Caco-2 (cell line): ENCODE measurements around the gene ARHGAP15. TPM values are rescaled to one million over a fixed set of nuclear protein-coding genes. Genes with fewer than 3 reads are reported as not detected.

Source experiments
- BruUV-seq: library from RNA; stranded (reverse); fragments of 400-500 nt; replicated peaks from 2 replicates; lab custom pipeline; 2021; lab: Mats Ljungman, UMichigan
- CTCF ChIA-PET: fragments of 300-600 bp; sonication (Branson Sonifier 250); formaldehyde crosslinking; loops from one replicate; lab custom pipeline; 2022; ENCODE audit warnings: antibody characterized with exemption; lab: Charles Lee
- POLR2A ChIA-PET: fragments of 300-600 bp; sonication (Branson Sonifier 250); formaldehyde crosslinking; loops from one replicate; lab custom pipeline; 2022; ENCODE audit warnings: antibody characterized with exemption; lab: Charles Lee
- DNase-seq, 2 experiments: peaks; one replicate each; pipeline versions ENCODE4 v3.0.0 to v3.0.0-alpha.2; 2020 to 2022
- H3K27me3 ChIP-seq: replicated peaks from 2 replicates; pipeline ENCODE4 v1.6.0; 2011; ENCODE audit warnings: low read length; ENCODE audit not compliant: control insufficient read depth, insufficient read depth
- H3K36me3 ChIP-seq: 2 replicates; pipeline ENCODE4 v1.5.1; 2011; ENCODE audit warnings: low read length; ENCODE audit not compliant: control insufficient read depth, insufficient read depth
- H3K4me1 ChIP-seq: fragments of 250-450 bp; sonication (Bioruptor Pico); 2 replicates; pipeline ENCODE4 v1.5.1; 2020; ENCODE audit warnings: mild to moderate bottlenecking
- H3K4me3 ChIP-seq: 2 replicates; pipeline ENCODE4 v1.5.1; 2011; ENCODE audit warnings: low read depth, mild to moderate bottlenecking, control low read depth, low read length
- H3K9me3 ChIP-seq: fragments of 250-450 bp; sonication (Bioruptor Pico); 2 replicates; pipeline ENCODE4 v1.5.1; 2020; ENCODE audit warnings: mild to moderate bottlenecking, moderate library complexity
- H3K27ac Mint-ChIP-seq: one replicate; pipeline ENCODE4 v1.8.0; 2022; ENCODE audit warnings: mixed read lengths; ENCODE audit not compliant: unreplicated experiment
- H3K27me3 Mint-ChIP-seq: one replicate; pipeline ENCODE4 v1.8.0; 2022; ENCODE audit warnings: mixed read lengths; ENCODE audit not compliant: insufficient read depth, unreplicated experiment
- H3K36me3 Mint-ChIP-seq: one replicate; pipeline ENCODE4 v1.8.0; 2022; ENCODE audit warnings: mild to moderate bottlenecking, mixed read lengths; ENCODE audit not compliant: insufficient read depth, unreplicated experiment
- H3K4me1 Mint-ChIP-seq: one replicate; pipeline ENCODE4 v1.8.0; 2022; ENCODE audit warnings: low read depth, mixed read lengths; ENCODE audit not compliant: unreplicated experiment
- H3K4me3 Mint-ChIP-seq: one replicate; pipeline ENCODE4 v1.8.0; 2022; ENCODE audit warnings: mild to moderate bottlenecking, moderate library complexity, mixed read lengths; ENCODE audit not compliant: unreplicated experiment
- H3K9me3 Mint-ChIP-seq: one replicate; pipeline ENCODE4 v1.8.0; 2022; ENCODE audit warnings: mixed read lengths; ENCODE audit not compliant: unreplicated experiment
- intact Hi-C: fragments of 100-400 bp; cut with micrococcal nuclease; formaldehyde crosslinking; loops from one replicate; pipeline ENCODE4 v1.10.0; 2022; ENCODE audit not compliant: unreplicated experiment
- total RNA-seq: library from RNA; stranded (reverse); gene quantifications from 2 replicates; pipeline ENCODE4 v1.2.3, GENCODE V29; 2022
- TF ChIP-seq, protein P1 (sequence below), 2 experiments: fragments of 200-600 bp in 1 of 2; IDR thresholded peaks; 1 replicate in 1 of 2; 2 replicates in 1 of 2; pipeline versions ENCODE4 v1.5.1 to v1.8.0; 2011 to 2022; ENCODE audit warnings: antibody characterized with exemption in 1 of 2, control low read depth in 1 of 2, inconsistent platforms in 1 of 2, low read depth in 1 of 2, low read length in 1 of 2, mild to moderate bottlenecking in 1 of 2, moderate library complexity in 1 of 2; ENCODE audit not compliant: insufficient read depth in 1 of 2, severe bottlenecking in 1 of 2, unreplicated experiment in 1 of 2

The ARHGAP15 gene
- total RNA-seq, 1 experiment from 2014 or later = not detected

DNA sequence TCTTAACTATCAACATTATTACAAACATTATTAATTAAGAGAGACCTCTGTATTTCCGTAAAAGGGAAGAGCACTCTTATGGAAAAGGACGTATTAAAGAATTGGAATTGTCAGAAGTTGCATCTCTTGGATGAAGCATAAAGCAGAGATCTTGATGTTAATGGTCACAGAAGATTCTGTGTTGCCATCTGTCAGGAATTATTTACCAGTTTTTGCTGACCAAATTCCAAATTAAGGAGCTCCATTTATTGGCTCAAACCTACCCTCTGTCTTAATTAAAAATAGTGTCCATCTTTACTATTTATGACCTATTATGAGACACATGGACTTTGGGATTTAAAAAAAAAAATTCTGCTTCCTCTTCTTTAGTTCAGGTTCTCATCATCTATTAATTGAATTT, 232.1 kb downstream of the ARHGAP15 start:
- Histone ChIP-seq H3K4me1 (no peaks in the 10 kb centered on the region), H3K9me3 (no peaks in the 10 kb centered on the region), H3K27me3 (no peaks in the 10 kb centered on the region), H3K4me3 (no peak overlapping the region), H3K36me3 (no peaks in the 10 kb centered on the region)
- Mint-ChIP-seq H3K9me3 (no peaks in the 10 kb centered on the region), H3K4me3 (no peak overlapping the region), H3K36me3 (no peaks in the 10 kb centered on the region), H3K4me1 (no peaks in the 10 kb centered on the region), H3K27ac (no peak overlapping the region), H3K27me3 (peaks cover 9% of the 10 kb centered on the region)
- TF ChIP-seq, protein P1, sequence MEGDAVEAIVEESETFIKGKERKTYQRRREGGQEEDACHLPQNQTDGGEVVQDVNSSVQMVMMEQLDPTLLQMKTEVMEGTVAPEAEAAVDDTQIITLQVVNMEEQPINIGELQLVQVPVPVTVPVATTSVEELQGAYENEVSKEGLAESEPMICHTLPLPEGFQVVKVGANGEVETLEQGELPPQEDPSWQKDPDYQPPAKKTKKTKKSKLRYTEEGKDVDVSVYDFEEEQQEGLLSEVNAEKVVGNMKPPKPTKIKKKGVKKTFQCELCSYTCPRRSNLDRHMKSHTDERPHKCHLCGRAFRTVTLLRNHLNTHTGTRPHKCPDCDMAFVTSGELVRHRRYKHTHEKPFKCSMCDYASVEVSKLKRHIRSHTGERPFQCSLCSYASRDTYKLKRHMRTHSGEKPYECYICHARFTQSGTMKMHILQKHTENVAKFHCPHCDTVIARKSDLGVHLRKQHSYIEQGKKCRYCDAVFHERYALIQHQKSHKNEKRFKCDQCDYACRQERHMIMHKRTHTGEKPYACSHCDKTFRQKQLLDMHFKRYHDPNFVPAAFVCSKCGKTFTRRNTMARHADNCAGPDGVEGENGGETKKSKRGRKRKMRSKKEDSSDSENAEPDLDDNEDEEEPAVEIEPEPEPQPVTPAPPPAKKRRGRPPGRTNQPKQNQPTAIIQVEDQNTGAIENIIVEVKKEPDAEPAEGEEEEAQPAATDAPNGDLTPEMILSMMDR (IDR thresholded peaks at IDR 0.05; ENCODE audit: insufficient read depth in 1 of 2, low read depth in 1 of 2, low read length in 1 of 2, severe bottlenecking in 1 of 2, unreplicated experiment in 1 of 2) = no peak
- POLR2A ChIA-PET = no interaction called here
- DNase-seq = no peak
- BruUV-seq = no TSS peak
- intact Hi-C loops = no loop called here
- CTCF ChIA-PET = no interaction called here

DNA sequence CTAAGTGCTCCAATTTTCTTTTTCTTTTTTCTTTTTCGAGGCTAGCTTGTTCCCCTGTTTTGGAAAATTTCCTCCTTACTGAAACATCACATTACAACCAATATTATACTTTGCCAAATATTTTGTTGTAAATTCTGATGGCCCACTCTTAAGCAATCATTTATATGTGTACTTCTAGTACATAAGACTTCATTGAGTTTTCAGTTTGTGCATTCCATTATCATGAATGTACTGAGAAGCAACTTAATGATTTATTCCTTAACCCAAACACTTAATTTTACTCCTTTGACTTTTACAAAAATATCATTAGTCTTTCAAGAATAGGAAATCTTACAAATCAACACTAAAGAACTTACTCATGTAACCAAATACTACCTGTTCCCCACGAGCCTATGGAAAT, 242.4 kb downstream of the ARHGAP15 start:
- Histone ChIP-seq H3K9me3 (no peaks in the 10 kb centered on the region), H3K4me3 (no peak overlapping the region), H3K27me3 (no peaks in the 10 kb centered on the region), H3K36me3 (no peaks in the 10 kb centered on the region), H3K4me1 (no peaks in the 10 kb centered on the region)
- Mint-ChIP-seq H3K27me3 (peaks cover 4% of the 10 kb centered on the region), H3K4me1 (no peaks in the 10 kb centered on the region), H3K27ac (no peak overlapping the region), H3K9me3 (no peaks in the 10 kb centered on the region), H3K36me3 (no peaks in the 10 kb centered on the region), H3K4me3 (no peak overlapping the region)
- ChIA-PET POLR2A (no interaction called here), CTCF (no interaction called here)
- no peak for DNase-seq
- TF ChIP-seq, protein P1 (IDR thresholded peaks at IDR 0.05; ENCODE audit: insufficient read depth in 1 of 2, low read depth in 1 of 2, low read length in 1 of 2, severe bottlenecking in 1 of 2, unreplicated experiment in 1 of 2) = no peak
- BruUV-seq = no TSS peak
- intact Hi-C loops = no loop called here

DNA sequence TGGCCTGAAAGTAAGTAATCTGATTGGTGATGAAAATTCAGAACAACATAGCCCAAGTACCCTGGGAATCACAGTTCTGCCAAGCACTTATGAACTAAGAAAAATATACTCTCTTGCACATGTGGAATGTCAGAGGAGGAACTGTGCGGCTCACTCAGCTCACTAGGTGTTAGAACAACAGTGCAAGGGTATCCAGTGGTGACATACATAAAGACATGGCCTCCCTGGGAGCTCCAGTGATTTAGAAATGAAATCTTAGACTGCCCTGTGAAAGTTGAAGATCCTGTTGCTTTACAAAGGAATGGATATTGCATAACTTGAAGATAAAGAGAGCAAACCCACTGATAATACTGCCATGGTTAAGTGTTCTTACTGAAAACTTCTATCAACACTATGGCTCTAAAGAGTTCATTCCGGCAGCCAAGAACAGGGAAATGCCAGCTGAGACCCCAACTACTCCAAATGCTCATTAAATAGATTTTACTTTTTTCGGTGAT, 246.2 kb downstream of the ARHGAP15 start:
- no peaks in the 10 kb centered on the region for H3K9me3 Mint-ChIP-seq

More for the DNA sequence above, 246.2 kb downstream of the ARHGAP15 start:
- H3K9me3 ChIP-seq = no peaks in the 10 kb centered on the region
- H3K4me3 Mint-ChIP-seq = no peak overlapping the region
- TF ChIP-seq, protein P1 (IDR thresholded peaks at IDR 0.05; ENCODE audit: insufficient read depth in 1 of 2, low read depth in 1 of 2, low read length in 1 of 2, severe bottlenecking in 1 of 2, unreplicated experiment in 1 of 2) = no peak
- DNase-seq = no peak
- no peaks in the 10 kb centered on the region for H3K4me1 Mint-ChIP-seq
- CTCF ChIA-PET = no interaction called here
- intact Hi-C loops = no loop called here
- H3K4me3 ChIP-seq = no peak overlapping the region
- no peaks in the 10 kb centered on the region for H3K27me3 Mint-ChIP-seq
- POLR2A ChIA-PET = no interaction called here
- no TSS peak for BruUV-seq
- H3K27me3 ChIP-seq = no peaks in the 10 kb centered on the region
- H3K36me3 ChIP-seq = no peaks in the 10 kb centered on the region
- no peaks in the 10 kb centered on the region for H3K4me1 ChIP-seq
- H3K36me3 Mint-ChIP-seq = no peaks in the 10 kb centered on the region
- no peak overlapping the region for H3K27ac Mint-ChIP-seq
